RWPE2 (cell line): ENCODE results near the gene BAD.

Experiments used
- ATAC-seq: fragments of 200-7000 bp; cut with Tn5 transposase; 3 replicates; pipeline ENCODE4 v1.9.1; 2021; ENCODE audit warnings: low read depth
- DNase-seq: peaks from one replicate; pipeline ENCODE4 v3.0.0-alpha.2; 2020; ENCODE audit warnings: low spot score
- H3K27ac ChIP-seq: fragments of 450-650 bp; 2 replicates; pipeline ENCODE4 v1.5.1; 2017; ENCODE audit warnings: mild to moderate bottlenecking; ENCODE audit not compliant: poor library complexity, severe bottlenecking
- H3K27me3 ChIP-seq: fragments of 250-450 bp; sonication (Bioruptor Pico); 2 replicates; pipeline ENCODE4 v1.5.1; 2021; ENCODE audit warnings: mild to moderate bottlenecking, moderate library complexity; ENCODE audit not compliant: insufficient read depth, poor library complexity, severe bottlenecking
- H3K36me3 ChIP-seq: fragments of 250-450 bp; sonication (Bioruptor Pico); 2 replicates; pipeline ENCODE4 v1.5.1; 2020; ENCODE audit warnings: low read depth, mild to moderate bottlenecking, moderate library complexity
- H3K4me1 ChIP-seq: fragments of 250-450 bp; sonication (Bioruptor Pico); 2 replicates; pipeline ENCODE4 v1.5.1; 2021; ENCODE audit warnings: mild to moderate bottlenecking, moderate library complexity; ENCODE audit not compliant: insufficient read depth, poor library complexity, severe bottlenecking
- H3K4me3 ChIP-seq: fragments of 250-450 bp; sonication (Bioruptor Pico); 2 replicates; pipeline ENCODE4 v1.5.1; 2021; ENCODE audit warnings: mild to moderate bottlenecking, moderate library complexity; ENCODE audit not compliant: severe bottlenecking
- H3K9me3 ChIP-seq: fragments of 250-450 bp; sonication (Bioruptor Pico); 2 replicates; pipeline ENCODE4 v1.5.1; 2021; ENCODE audit warnings: mild to moderate bottlenecking, moderate library complexity; ENCODE audit not compliant: severe bottlenecking
- CTCF ChIP-seq: fragments of 450-650 bp; IDR thresholded peaks from one replicate; pipeline ENCODE4 v1.5.1; 2017; ENCODE audit warnings: mild to moderate bottlenecking, moderate library complexity; ENCODE audit not compliant: poor library complexity, severe bottlenecking

BAD gene

GRCh38 chr11:64275031-64275800 is 9.2 kb downstream of the BAD start:
- no peak for DNase-seq
- no peak for ATAC-seq
- Histone ChIP-seq H3K36me3 (peaks cover 21% of the 10 kb centered on the region), H3K4me1 (peaks cover 18% of the 10 kb centered on the region), H3K27me3 (no peaks in the 10 kb centered on the region), H3K27ac (peak overlapping the region; percentile 86), H3K4me3 (no peak overlapping the region), H3K9me3 (no peaks in the 10 kb centered on the region)
- TF ChIP-seq CTCF, result no peak

- H3K4me1 ChIP-seq, result peaks cover 19% of the 10 kb centered on the region
- no peak for TF ChIP-seq CTCF
- peak overlapping the region; percentile 38 for H3K4me3 ChIP-seq
- ATAC-seq (peak; percentile 77), DNase-seq (peak; percentile 96)
- H3K36me3 ChIP-seq, result peaks cover 16% of the 10 kb centered on the region
- H3K27ac ChIP-seq, result peak overlapping the region; percentile 92
- no peaks in the 10 kb centered on the region for H3K9me3 ChIP-seq
- no peaks in the 10 kb centered on the region for H3K27me3 ChIP-seq
Observed at GRCh38 chr11:64269540-64270220, 14.8 kb downstream of the BAD start.

- Histone ChIP-seq H3K4me3 (peak overlapping the region; percentile 38), H3K36me3 (peaks cover 22% of the 10 kb centered on the region), H3K4me1 (peaks cover 19% of the 10 kb centered on the region), H3K27me3 (no peaks in the 10 kb centered on the region), H3K27ac (peak overlapping the region; percentile 92), H3K9me3 (no peaks in the 10 kb centered on the region)
- DNase-seq (no peak), ATAC-seq (peak; percentile 8)
- peak; percentile 19 for TF ChIP-seq CTCF
Observed at GRCh38 chr11:64268893-64269539, 15.4 kb downstream of the BAD start.

- DNase-seq, result no peak
- no peak for TF ChIP-seq CTCF
- H3K4me3 ChIP-seq, result no peak overlapping the region
- H3K9me3 ChIP-seq, result no peaks in the 10 kb centered on the region
- H3K27ac ChIP-seq, result peak overlapping the region; percentile 92
- H3K4me1 ChIP-seq, result peaks cover 20% of the 10 kb centered on the region
- peak; percentile 26 for ATAC-seq
- H3K36me3 ChIP-seq, result peaks cover 30% of the 10 kb centered on the region
- no peaks in the 10 kb centered on the region for H3K27me3 ChIP-seq
Observed at GRCh38 chr11:64268025-64268892, 16.2 kb downstream of the BAD start.
